Small intestine (tissue), 16 donors: ENCODE data around the gene NKAPD1. TPM values are rescaled to one million over a fixed set of nuclear protein-coding genes. Genes with fewer than 3 reads are reported as not detected.
A peak's percentile ranks its signal among the peaks of the same experiment; 100 is the strongest.
"Not testable (repeated sequence)": the region's sequence is repeated elsewhere in the genome, so short reads cannot be mapped to it uniquely, and the experiment has no call there.

Experiments
- DNase-seq, 2 donors: peaks; one replicate each; pipeline versions ENCODE4 v3.0.0 to v3.0.0-alpha.2; 2013
- FAIRE-seq: peaks from 2 replicates; lab custom pipeline; 2012; peaks lifted over from hg19 to GRCh38; lab: Jason Lieb, UNC
- H3K27ac ChIP-seq, 3 donors: one replicate each; pipeline ENCODE4 v1.5.1; 2013; ENCODE audit warnings: low read length in 2 of 3, mild to moderate bottlenecking in 2 of 3, control low read depth in 1 of 3, inconsistent platforms in 1 of 3, low read depth in 1 of 3, moderate library complexity in 1 of 3
- H3K27me3 ChIP-seq, 3 donors: one replicate each; pipeline ENCODE4 v1.6.1; 2013; ENCODE audit warnings: low read length in 3 of 3, inconsistent platforms in 1 of 3; ENCODE audit not compliant: control insufficient read depth in 3 of 3, insufficient read depth in 3 of 3
- H3K36me3 ChIP-seq, 3 donors: one replicate each; pipeline ENCODE4 v1.6.1; 2013; ENCODE audit warnings: low read length in 3 of 3, inconsistent platforms in 1 of 3, low read depth in 1 of 3, mild to moderate bottlenecking in 1 of 3, moderate library complexity in 1 of 3; ENCODE audit not compliant: control insufficient read depth in 3 of 3, insufficient read depth in 2 of 3
- H3K4me1 ChIP-seq, 3 donors: one replicate each; pipeline ENCODE4 v1.6.1; 2013; ENCODE audit warnings: low read length in 2 of 3, inconsistent platforms in 1 of 3, low read depth in 1 of 3, mild to moderate bottlenecking in 1 of 3, moderate library complexity in 1 of 3; ENCODE audit not compliant: control insufficient read depth in 3 of 3, insufficient read depth in 2 of 3
- H3K4me3 ChIP-seq, 3 donors: one replicate each; pipeline ENCODE4 v1.5.1; 2013; ENCODE audit warnings: low read length in 3 of 3, control low read depth in 1 of 3, inconsistent platforms in 1 of 3, low read depth in 1 of 3, mild to moderate bottlenecking in 1 of 3, moderate library complexity in 1 of 3
- H3K9me3 ChIP-seq, 2 donors: one replicate each; pipeline ENCODE4 v1.6.1; 2013; ENCODE audit warnings: low read depth in 1 of 2, low read length in 1 of 2; ENCODE audit not compliant: control insufficient read depth in 2 of 2, insufficient read depth in 1 of 2
- WGBS, 3 donors: extraction: QIAGEN DNeasy Blood & Tissue Kit; methylation state at CpG; one replicate each; pipeline ENCODE4 v1.1.7; 2013; 5-methylcytosine and 5-hydroxymethylcytosine counted together
- long read RNA-seq, 10 donors: transcript quantifications; one replicate each; lab custom pipeline, GENCODE V29; 2026
- polyA plus RNA-seq, 4 donors: library from polyadenylated mRNA; stranded (reverse) in 3 of 4; unstranded in 1 of 4; fragments of 200-250 nt in 3 of 4; fragments of 120-200 nt in 1 of 4; gene quantifications; one replicate each; pipeline versions ENCODE4 v1.2.1 to v1.2.3, GENCODE V29; 2013
- donor health status: healthy with polysubstance abuse.
- donor health status: control.
- donor health status: control.
- donor health status: Bipolar disorder and iron deficiency.
- donor health status: healthy.

The NKAPD1 gene, protein sequence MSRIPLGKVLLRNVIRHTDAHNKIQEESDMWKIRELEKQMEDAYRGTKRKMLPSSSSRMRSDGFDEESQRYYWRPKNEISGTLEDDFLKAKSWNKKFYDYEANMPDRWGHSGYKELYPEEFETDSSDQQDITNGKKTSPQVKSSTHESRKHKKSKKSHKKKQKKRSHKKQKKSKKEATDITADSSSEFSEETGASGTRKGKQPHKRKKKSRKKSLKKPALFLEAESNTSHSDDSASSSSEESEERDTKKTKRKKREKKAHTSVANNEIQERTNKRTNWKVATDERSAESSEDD
- polyA plus RNA-seq = 10 to 100 TPM in 2 of 4 donors, 1 to 10 TPM in 2; 8.3 to 26.4 (median 12.7) TPM
- long read RNA-seq, donor 1, transcript NKAPD1-202 (6 exons, 3,669 nt) = major isoform, 15 of 31 reads
- long read RNA-seq, donor 1, partial matches to known transcripts = 6 of 31 reads
- long read RNA-seq, donor 1, other reads (novel, unspliced or antisense) = 7 of 31 reads
- long read RNA-seq, donor 2, partial matches to known transcripts = 0 of 4 reads
- long read RNA-seq, donor 2, other reads (novel, unspliced or antisense) = 0 of 4 reads
- long read RNA-seq, donor 3, transcript NKAPD1-202 (6 exons, 3,669 nt) = major isoform, 6 of 150 reads
- long read RNA-seq, donor 3, partial matches to known transcripts = 0 of 150 reads
- long read RNA-seq, donor 3, other reads (novel, unspliced or antisense) = 142 of 150 reads
- long read RNA-seq, donor 4, partial matches to known transcripts = 0 of 2 reads
- long read RNA-seq, donor 4, other reads (novel, unspliced or antisense) = 0 of 2 reads
- long read RNA-seq, donor 5, partial matches to known transcripts = 0 of 3 reads
- long read RNA-seq, donor 5, other reads (novel, unspliced or antisense) = 0 of 3 reads
- long read RNA-seq, donor 6, partial matches to known transcripts = 0 of 4 reads
- long read RNA-seq, donor 6, other reads (novel, unspliced or antisense) = 0 of 4 reads
- long read RNA-seq, donor 7 = 0 reads
- long read RNA-seq, donor 8, transcript NKAPD1-202 (6 exons, 3,669 nt) = major isoform, 5 of 5 reads
- long read RNA-seq, donor 8, partial matches to known transcripts = 0 of 5 reads
- long read RNA-seq, donor 8, other reads (novel, unspliced or antisense) = 0 of 5 reads
- long read RNA-seq, donor 9, partial matches to known transcripts = 0 of 2 reads
- long read RNA-seq, donor 9, other reads (novel, unspliced or antisense) = 0 of 2 reads
- long read RNA-seq, donor 10, transcript NKAPD1-202 (6 exons, 3,669 nt) = major isoform, 7 of 11 reads
- long read RNA-seq, donor 10, partial matches to known transcripts = 0 of 11 reads
- long read RNA-seq, donor 10, other reads (novel, unspliced or antisense) = 0 of 11 reads

DNA sequence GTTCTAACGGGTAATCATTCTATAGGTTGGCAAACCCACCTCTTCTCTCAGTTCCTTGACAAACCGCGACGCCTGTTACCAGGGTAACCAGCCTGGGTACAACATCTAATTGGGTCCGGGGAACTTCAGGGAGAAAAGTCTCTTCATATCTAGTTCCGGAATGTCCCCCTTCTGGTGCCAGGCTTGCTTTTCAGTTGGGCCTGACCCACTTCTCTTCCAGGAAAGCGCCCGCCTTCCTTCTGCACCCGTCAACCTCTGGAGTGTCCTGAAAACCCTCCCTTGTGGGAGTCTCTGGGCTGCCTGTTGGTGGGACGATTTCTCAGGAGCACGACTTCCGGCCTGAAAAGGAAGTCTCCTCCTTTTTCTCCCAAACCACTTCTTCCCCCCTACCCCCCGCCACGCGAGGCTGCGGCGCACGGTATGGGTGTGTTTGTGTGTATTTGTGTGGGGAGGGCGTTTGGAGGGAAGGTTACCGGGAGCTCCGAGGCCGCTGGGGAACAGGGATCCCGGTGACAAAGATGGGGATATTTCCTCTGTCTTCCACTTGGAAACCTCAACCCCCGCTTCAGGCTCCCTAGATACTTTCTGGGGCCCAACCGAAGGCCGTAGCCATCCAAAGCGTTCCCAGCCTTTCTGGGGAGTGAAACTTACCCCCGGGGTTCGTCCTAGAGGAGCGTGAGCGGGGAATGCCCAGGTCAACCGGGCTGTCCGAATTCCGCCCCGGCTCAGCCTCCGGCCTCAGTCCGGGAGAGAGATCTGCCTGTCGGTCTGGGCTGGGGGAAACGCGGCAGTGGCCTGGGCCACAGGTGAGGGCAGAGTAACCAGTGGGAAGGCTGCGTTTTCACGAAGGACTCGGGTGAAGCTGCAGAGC lies at the start of gene NKAPD1, which contains the start of gene PIH1D2:
NKAPD1 (plus strand) TSS at position 359 of the 871 bp plus-strand sequence. CDS start 1,276 bp downstream, outside the sequence.
PIH1D2 (minus strand) TSS at position 77 of the 871 bp plus-strand sequence. CDS start 843 bp downstream, outside the sequence.
- Histone ChIP-seq H3K4me3 (peak within 1 kb of the TSS; percentile 88 to 94 (median 94)), H3K27me3 (no peaks in the 10 kb centered on the region), H3K36me3 (peaks cover 4 to 9% (median 7%) of the 10 kb centered on the region in 3 donors), H3K27ac (peak within 1 kb of the TSS; percentile 74 to 98 (median 90)), H3K9me3 (no peaks in the 10 kb centered on the region), H3K4me1 (peaks cover 0 to 3% (median 0%) of the 10 kb centered on the region in 3 donors)
- 0 to 1% (median 0%) methylated on average over 36 to 43 of the region's 43 CpGs for WGBS, 3 donors
- peak; percentile 80 to 92 for DNase-seq
- FAIRE-seq = no peak

DNA sequence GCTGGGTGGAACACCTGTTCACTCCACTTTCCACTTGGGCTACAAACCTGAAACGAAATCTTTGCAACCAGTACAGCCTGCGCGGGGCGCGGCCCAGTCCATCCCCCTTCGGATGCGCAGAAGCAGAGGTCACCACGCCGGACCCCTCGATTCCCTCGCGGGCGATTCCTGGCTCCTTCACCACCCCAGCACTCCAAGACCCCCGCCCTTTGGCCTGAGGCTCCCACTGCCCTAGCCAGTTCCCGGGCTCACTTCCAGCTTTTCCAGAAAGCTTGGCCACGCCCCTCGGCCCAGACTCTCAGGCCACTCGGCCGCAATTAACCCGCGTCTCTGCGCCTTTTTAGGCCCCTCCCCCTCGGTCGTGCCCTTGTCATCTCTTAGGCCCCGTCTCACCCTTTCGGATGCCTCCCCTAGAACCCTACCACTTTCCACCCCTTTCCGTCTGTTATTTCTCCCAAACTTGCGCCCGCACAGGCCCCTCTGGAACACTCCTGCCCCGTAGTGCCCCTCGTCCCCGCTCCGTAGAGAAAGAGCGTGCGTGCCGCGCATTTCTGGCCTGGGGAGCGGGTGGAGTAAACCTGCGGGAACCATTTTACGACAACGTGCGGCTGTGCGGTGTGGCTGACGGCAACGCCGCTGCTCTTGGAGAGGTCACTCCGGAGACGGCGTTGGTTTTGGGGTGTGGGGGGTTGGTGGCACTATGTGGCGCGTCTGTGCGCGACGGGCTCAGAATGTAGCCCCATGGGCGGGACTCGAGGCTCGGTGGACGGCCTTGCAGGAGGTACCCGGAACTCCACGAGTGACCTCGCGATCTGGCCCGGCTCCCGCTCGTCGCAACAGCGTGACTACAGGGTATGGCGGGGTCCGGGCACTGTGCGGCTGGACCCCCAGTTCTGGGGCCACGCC lies 49.1 kb upstream of the NKAPD1 start, which contains the start of gene DLAT:
DLAT (plus strand) TSS at position 636 of the 906 bp plus-strand sequence; CDS start at position 701, 65 bp downstream.
- DNase-seq (peak; percentile 91 to 95), FAIRE-seq (no peak)
- 1% methylated on average over 64 to 71 of the region's 71 CpGs for WGBS, 3 donors
- peak within 1 kb of the TSS; percentile 79 to 95 (median 92) for H3K27ac ChIP-seq
- peaks cover 8 to 15% (median 12%) of the 10 kb centered on the region in 3 donors for H3K36me3 ChIP-seq
- H3K4me1 ChIP-seq = peaks cover 0 to 4% (median 0%) of the 10 kb centered on the region in 3 donors
- no peaks in the 10 kb centered on the region for H3K27me3 ChIP-seq
- no peaks in the 10 kb centered on the region for H3K9me3 ChIP-seq
- peak within 1 kb of the TSS; percentile 64 to 89 (median 74) for H3K4me3 ChIP-seq

DNA sequence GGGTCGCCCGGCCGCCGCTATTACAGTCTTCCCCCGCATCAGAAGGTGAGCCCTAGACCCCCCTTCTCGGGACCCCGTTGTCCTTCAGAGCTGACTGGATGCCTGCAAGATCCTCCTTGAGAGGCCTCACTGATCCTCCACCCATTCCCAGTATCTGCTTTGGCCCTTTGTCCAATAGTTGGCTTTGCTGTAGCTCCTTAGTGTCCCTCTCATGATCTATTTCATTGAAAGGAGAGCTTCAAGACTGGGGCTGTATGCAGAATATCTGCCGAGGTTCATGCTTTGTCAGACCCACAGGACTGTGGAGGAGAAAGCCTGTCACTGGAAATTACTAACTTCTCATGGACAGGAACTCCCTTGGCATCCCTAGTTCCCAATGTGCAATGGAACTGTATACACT lies 48.4 kb upstream of the NKAPD1 start:
- peaks cover 11 to 18% (median 15%) of the 10 kb centered on the region in 3 donors for H3K36me3 ChIP-seq
- H3K27me3 ChIP-seq = no peaks in the 10 kb centered on the region
- peaks cover 0 to 4% (median 0%) of the 10 kb centered on the region in 3 donors for H3K4me1 ChIP-seq
- peak overlapping the region; percentile 64 to 89 (median 74) for H3K4me3 ChIP-seq
- WGBS, 3 donors = 0 to 1% (median 0%) methylated on average over 7 to 8 of the region's 8 CpGs
- DNase-seq (peak in 1 of 2 donors; percentile 31), FAIRE-seq (no peak)
- H3K9me3 ChIP-seq = no peaks in the 10 kb centered on the region
- peak overlapping the region; percentile 79 to 95 (median 92) for H3K27ac ChIP-seq

DNA sequence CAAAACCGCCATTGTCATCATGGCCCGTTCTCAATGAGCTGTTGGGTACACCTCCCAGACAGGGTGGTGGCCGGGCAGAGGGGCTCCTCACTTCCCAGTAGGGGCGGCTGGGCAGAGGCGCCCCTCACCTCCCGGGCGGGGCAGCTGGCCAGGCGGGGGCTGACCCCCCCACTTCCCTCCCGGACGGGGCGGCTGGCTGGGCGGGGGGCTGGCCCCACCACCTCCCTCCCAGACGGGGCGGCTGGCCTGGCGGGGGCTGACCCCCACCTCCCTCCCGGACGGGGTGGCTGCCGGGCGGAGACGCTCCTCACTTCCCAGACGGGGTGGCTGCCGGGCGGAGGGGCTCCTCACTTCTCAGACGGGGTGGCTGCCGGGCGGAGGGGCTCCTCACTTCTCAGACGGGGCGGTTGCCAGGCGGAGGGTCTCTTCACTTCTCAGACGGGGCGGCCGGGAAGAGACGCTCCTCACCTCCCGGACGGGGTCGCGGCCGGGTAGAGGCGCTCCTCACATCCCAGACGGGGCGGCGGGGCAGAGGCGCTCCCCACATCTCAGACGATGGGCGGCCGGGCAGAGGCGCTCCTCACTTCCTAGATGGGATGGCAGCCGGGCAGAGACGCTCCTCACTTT lies 47.2 kb upstream of the NKAPD1 start:
- not testable (repeated sequence) for H3K27me3 ChIP-seq, DNase-seq, FAIRE-seq, H3K27ac ChIP-seq, H3K4me1 ChIP-seq, H3K9me3 ChIP-seq, H3K4me3 ChIP-seq
- H3K36me3 ChIP-seq = peaks cover 11 to 22% (median 16%) of the 10 kb centered on the region in 3 donors
- WGBS, 3 donors = 92 to 95% (median 94%) methylated on average over 19 to 43 of the region's 49 CpGs

DNA sequence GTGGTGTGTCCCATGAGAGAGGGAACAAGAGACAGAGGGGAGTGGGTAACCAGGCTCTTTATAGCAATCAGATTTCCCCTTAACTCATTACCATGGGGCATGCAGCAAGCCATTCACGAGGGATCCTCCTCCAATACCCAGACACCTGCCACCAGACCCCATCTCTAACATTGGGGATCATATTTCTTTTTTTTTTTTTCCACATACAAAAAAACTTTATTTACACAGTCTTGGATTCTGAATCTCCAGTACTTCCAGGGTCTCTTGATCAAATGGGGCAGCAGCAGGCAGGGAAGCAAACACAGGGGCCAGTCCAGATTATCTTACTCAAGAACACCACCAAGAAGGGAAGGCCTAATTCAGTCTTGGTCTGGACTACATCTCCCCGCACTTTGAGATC lies 44.6 kb upstream of the NKAPD1 start:
- Histone ChIP-seq H3K36me3 (peaks cover 11 to 31% (median 19%) of the 10 kb centered on the region in 3 donors), H3K27ac (no peak overlapping the region), H3K27me3 (no peaks in the 10 kb centered on the region), H3K9me3 (no peaks in the 10 kb centered on the region), H3K4me3 (no peak overlapping the region), H3K4me1 (no peaks in the 10 kb centered on the region)
- WGBS, 3 donors = 97 to 98% (median 98%) methylated on average over 2 of the region's 2 CpGs
- DNase-seq (no peak), FAIRE-seq (no peak)

DNA sequence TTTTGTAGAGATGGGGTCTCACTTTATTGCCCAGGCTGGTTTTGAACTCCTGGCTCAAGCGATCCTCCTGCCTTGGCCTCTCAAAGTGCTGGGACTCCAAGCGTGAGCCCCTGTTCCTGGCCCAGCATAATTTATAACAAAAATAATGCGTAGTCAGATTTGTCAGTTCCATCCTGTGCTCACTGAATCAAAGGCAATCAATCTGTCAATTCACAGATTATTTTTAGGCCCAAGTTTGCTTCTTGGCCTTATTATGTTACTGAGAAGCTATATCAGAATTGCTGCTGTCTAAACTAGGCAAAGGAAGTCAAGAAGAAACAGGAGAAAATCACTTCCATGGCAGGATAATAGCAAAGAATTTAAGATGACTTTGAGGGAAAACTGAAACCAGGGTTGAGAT lies 40.2 kb upstream of the NKAPD1 start:
- H3K27me3 ChIP-seq = no peaks in the 10 kb centered on the region
- no peaks in the 10 kb centered on the region for H3K9me3 ChIP-seq
- H3K36me3 ChIP-seq = peaks cover 14 to 36% (median 19%) of the 10 kb centered on the region in 3 donors
- no peaks in the 10 kb centered on the region for H3K4me1 ChIP-seq
- DNase-seq (no peak), FAIRE-seq (no peak)
- 93 to 94% (median 94%) methylated on average over 3 of the region's 3 CpGs for WGBS, 3 donors
- no peak overlapping the region for H3K4me3 ChIP-seq
- H3K27ac ChIP-seq = no peak overlapping the region
